ENCODE measurements around the gene PPP4R2. TPM values are rescaled to one million over a fixed set of nuclear protein-coding genes. Genes with fewer than 3 reads are reported as not detected.

Gene PPP4R2
- total and polyA plus RNA-seq, 12 donors = 9.8 to 75.4 (median 47.9) TPM

DNA sequence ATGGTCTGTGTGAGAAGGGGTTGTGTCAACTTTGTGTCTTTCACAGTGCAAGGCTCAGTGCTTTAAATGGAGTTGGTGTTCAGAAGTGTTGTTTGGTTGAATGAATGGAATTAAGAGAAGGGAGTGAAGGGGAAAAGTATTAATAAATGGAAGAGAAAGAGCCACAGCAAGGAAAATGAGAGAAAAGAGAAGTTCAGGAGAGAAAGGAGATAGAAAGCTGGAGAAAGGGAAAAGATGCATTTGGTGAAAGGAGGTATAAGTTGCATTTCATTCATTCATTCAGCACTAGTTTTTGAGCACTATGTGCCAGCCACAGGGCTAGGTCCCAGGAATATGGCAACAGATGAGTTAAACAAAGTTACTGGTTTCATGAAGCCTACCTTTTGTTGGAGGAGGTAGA, 34.3 kb upstream of the PPP4R2 start:
- ATAC-seq (no peak), DNase-seq (no peak)
- no peaks in the 10 kb centered on the region for H3K27me3 ChIP-seq
- H3K4me1 ChIP-seq = peaks cover 0 to 46% (median 26%) of the 10 kb centered on the region in 9 donors
- intact Hi-C loops (cut with DNase I) = loop anchor here in 2 of 10 donors (5.0 kb wide), 1 partner anchor 35 kb away; the partner anchor contains the start of gene PPP4R2 (in 2 of the 2)
- no peaks in the 10 kb centered on the region for H3K9me3 ChIP-seq
- peaks cover 0 to 4% (median 0%) of the 10 kb centered on the region in 9 donors for H3K36me3 ChIP-seq
- TF ChIP-seq, protein P1, sequence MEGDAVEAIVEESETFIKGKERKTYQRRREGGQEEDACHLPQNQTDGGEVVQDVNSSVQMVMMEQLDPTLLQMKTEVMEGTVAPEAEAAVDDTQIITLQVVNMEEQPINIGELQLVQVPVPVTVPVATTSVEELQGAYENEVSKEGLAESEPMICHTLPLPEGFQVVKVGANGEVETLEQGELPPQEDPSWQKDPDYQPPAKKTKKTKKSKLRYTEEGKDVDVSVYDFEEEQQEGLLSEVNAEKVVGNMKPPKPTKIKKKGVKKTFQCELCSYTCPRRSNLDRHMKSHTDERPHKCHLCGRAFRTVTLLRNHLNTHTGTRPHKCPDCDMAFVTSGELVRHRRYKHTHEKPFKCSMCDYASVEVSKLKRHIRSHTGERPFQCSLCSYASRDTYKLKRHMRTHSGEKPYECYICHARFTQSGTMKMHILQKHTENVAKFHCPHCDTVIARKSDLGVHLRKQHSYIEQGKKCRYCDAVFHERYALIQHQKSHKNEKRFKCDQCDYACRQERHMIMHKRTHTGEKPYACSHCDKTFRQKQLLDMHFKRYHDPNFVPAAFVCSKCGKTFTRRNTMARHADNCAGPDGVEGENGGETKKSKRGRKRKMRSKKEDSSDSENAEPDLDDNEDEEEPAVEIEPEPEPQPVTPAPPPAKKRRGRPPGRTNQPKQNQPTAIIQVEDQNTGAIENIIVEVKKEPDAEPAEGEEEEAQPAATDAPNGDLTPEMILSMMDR (IDR thresholded peaks at IDR 0.05) = no peak
- no peak overlapping the region for H3K4me3 ChIP-seq
- H3K27ac ChIP-seq = peak overlapping the region; percentile 62 to 88 (median 76)

DNA sequence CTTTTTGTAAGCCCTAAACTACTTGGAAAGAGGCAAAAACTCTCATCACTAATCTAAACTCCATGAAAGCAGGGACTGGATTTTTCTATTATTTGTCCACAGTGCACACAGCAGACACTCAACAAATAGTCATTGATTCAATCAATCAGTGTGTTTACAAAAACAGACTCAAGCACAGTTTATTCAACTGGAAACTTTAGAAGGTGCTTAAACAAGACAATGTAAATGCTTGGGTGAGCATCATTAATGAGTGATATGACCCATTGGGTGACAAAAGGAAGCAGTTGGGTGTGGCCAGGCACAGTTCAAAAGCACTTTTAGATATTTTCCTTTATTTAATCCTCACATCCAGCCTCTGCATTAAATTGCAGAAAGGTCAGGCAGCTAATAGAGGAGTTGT, 32.0 kb upstream of the PPP4R2 start:
- Histone ChIP-seq H3K36me3 (peaks cover 0 to 15% (median 5%) of the 10 kb centered on the region in 9 donors), H3K4me3 (no peak overlapping the region), H3K27ac (no peak overlapping the region), H3K4me1 (peaks cover 0 to 31% (median 23%) of the 10 kb centered on the region in 9 donors), H3K27me3 (no peaks in the 10 kb centered on the region), H3K9me3 (no peaks in the 10 kb centered on the region)
- intact Hi-C loops (cut with DNase I) = loop anchor here in 2 of 10 donors (5.0 kb wide), 1 partner anchor 33 kb away; the partner anchor contains the start of gene PPP4R2 (in 2 of the 2)
- ATAC-seq (no peak), DNase-seq (no peak)
- TF ChIP-seq, protein P1 (IDR thresholded peaks at IDR 0.05) = no peak

DNA sequence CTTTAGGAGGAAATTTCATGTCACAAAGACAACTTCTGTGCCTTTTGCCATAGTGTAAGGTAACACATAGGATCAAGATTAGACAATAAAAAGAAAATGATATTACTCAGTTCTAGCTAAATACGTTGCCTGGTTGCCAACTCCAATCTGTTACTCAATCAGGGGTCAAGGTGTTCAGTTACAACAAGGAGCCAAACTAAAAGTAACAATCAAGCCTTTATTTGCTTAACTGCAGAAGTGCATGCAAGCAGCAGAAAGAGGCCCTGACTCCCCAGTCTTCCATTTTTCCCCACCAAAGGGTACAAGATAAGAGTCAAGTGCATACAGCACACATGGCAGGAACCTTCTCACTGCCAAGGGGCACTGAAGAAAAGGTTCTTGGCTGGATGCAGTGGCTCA, 28.3 kb upstream of the PPP4R2 start:
- Histone ChIP-seq H3K9me3 (no peaks in the 10 kb centered on the region), H3K27me3 (no peaks in the 10 kb centered on the region), H3K4me1 (peaks cover 0 to 4% (median under 1%) of the 10 kb centered on the region in 9 donors), H3K4me3 (no peak overlapping the region), H3K27ac (no peak overlapping the region), H3K36me3 (peaks cover 0 to 15% (median 5%) of the 10 kb centered on the region in 9 donors)
- ATAC-seq (peak in 1 of 8 donors; percentile 44), DNase-seq (no peak)
- 81 to 92% methylated on average over 1 of the region's 1 CpG for WGBS, 2 donors
- intact Hi-C loops (cut with DNase I) = no loop called here
- TF ChIP-seq, protein P1 (IDR thresholded peaks at IDR 0.05) = no peak

DNA sequence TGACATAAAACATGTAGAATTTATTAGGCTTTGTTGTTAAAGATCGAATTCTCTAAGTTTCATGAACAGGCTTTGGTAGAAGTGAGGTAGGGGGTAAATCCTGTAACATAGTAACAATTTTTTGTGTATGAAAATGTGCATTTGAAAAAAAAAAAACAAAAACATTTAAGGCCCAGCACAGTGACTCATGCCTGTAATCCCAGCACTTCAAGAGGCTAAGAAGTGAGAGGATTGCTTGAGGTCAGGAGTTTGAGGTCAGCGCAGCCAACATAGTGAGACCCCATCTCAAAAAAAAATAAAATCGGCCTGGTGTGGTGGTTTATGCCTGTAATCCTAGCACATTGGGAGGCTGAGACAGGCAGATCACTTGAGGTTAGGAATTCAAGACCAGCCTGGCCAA, 26.8 kb upstream of the PPP4R2 start:
- Histone ChIP-seq H3K4me3 (no peak overlapping the region), H3K27me3 (no peaks in the 10 kb centered on the region), H3K27ac (no peak overlapping the region), H3K36me3 (peaks cover 0 to 15% (median 5%) of the 10 kb centered on the region in 9 donors), H3K4me1 (peaks cover 0 to 9% (median 4%) of the 10 kb centered on the region in 9 donors), H3K9me3 (no peaks in the 10 kb centered on the region)
- TF ChIP-seq, protein P1 (IDR thresholded peaks at IDR 0.05) = no peak
- no peak for DNase-seq
- WGBS, 2 donors = 92 to 96% methylated on average over 3 of the region's 3 CpGs
- no peak for ATAC-seq
- intact Hi-C loops (cut with DNase I) = no loop called here
